D721Med (cell line): ENCODE data around the gene SRP54.
"Not testable (repeated sequence)": the region's sequence is repeated elsewhere in the genome, so short reads cannot be mapped to it uniquely, and the experiment has no call there.

Source experiments
- DNase-seq: peaks from one replicate; pipeline ENCODE4 v3.0.0; 2011; ENCODE audit warnings: low spot score; ENCODE audit not compliant: insufficient read length
- FAIRE-seq: peaks from 2 replicates; lab custom pipeline; 2011; peaks lifted over from hg19 to GRCh38; lab: Jason Lieb, UNC
- CTCF ChIP-seq: IDR thresholded peaks from 2 replicates; pipeline ENCODE4 v1.5.1; 2012; ENCODE audit warnings: mild to moderate bottlenecking, control low read depth; ENCODE audit not compliant: insufficient read depth; ENCODE audit errors: missing control alignments

Gene SRP54

GRCh38 chr14:35032562-35032961 is 49.8 kb downstream of the SRP54 start:
- FAIRE-seq (no peak), DNase-seq (no peak)
- TF ChIP-seq CTCF, result no peak

GRCh38 chr14:35034440-35034833 is 51.6 kb downstream of the SRP54 start:
- DNase-seq (no peak), FAIRE-seq (no peak)
- TF ChIP-seq CTCF, result no peak

GRCh38 chr14:35034944-35035554 is 52.3 kb downstream of the SRP54 start:
- DNase-seq, FAIRE-seq: not testable (repeated sequence)

- DNase-seq, FAIRE-seq: not testable (repeated sequence)
Measured at GRCh38 chr14:35038312-35038711, 55.5 kb downstream of the SRP54 start.

- FAIRE-seq, result no peak
- TF ChIP-seq CTCF, result no peak
- DNase-seq, result no peak
Measured at GRCh38 chr14:35042632-35043031, 59.8 kb downstream of the SRP54 start.

GRCh38 chr14:35043046-35043445 is 60.3 kb downstream of the SRP54 start:
- FAIRE-seq, result no peak
- no peak for DNase-seq
- no peak for TF ChIP-seq CTCF

- DNase-seq (no peak), FAIRE-seq (no peak)
- TF ChIP-seq CTCF, result no peak
Measured at GRCh38 chr14:35044939-35045797, 62.4 kb downstream of the SRP54 start.

GRCh38 chr14:35045798-35046047 is 62.9 kb downstream of the SRP54 start:
- FAIRE-seq, result no peak
- TF ChIP-seq CTCF, result no peak
- no peak for DNase-seq
